Measurements from ENCODE around the gene DAPK1. TPM values are rescaled to one million over a fixed set of nuclear protein-coding genes. Genes with fewer than 3 reads are reported as not detected.

The DAPK1 gene
- total RNA-seq, 1 donor from 2014 or later, result 17.8 TPM

DNA sequence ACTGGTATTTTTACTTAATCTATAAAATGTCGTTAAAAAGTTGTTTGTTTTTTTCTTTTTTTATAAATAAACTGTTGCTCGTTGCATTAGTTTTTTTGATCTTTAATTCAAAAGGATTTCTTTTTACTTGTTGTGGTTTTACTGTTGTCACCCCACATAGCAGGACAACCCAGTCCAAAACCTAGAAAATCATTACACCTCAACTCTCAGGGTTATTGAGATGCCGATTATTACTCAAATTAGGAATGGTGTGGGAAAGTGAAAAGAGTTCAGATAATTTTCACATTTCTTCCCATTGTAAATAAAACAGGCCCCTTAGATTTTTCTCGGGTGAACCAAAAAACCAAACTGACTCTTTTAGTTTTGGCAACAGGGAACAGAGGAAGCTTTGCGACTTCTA, 210.9 kb downstream of the DAPK1 start:
- Histone ChIP-seq H3K36me3 (peaks cover 4 to 6% of the 10 kb centered on the region in 2 donors), H3K4me1 (peaks cover 0 to 5% of the 10 kb centered on the region in 2 donors), H3K9me3 (no peaks in the 10 kb centered on the region), H3K27ac (no peak overlapping the region), H3K4me3 (no peak overlapping the region), H3K27me3 (no peaks in the 10 kb centered on the region)
- intact Hi-C loops (cut with DNase I), result no loop called here
- TF ChIP-seq, protein P1, sequence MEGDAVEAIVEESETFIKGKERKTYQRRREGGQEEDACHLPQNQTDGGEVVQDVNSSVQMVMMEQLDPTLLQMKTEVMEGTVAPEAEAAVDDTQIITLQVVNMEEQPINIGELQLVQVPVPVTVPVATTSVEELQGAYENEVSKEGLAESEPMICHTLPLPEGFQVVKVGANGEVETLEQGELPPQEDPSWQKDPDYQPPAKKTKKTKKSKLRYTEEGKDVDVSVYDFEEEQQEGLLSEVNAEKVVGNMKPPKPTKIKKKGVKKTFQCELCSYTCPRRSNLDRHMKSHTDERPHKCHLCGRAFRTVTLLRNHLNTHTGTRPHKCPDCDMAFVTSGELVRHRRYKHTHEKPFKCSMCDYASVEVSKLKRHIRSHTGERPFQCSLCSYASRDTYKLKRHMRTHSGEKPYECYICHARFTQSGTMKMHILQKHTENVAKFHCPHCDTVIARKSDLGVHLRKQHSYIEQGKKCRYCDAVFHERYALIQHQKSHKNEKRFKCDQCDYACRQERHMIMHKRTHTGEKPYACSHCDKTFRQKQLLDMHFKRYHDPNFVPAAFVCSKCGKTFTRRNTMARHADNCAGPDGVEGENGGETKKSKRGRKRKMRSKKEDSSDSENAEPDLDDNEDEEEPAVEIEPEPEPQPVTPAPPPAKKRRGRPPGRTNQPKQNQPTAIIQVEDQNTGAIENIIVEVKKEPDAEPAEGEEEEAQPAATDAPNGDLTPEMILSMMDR (IDR thresholded peaks at IDR 0.05), result no peak
- DNase-seq (ENCODE audit: low spot score in 2 of 2), result no peak

DNA sequence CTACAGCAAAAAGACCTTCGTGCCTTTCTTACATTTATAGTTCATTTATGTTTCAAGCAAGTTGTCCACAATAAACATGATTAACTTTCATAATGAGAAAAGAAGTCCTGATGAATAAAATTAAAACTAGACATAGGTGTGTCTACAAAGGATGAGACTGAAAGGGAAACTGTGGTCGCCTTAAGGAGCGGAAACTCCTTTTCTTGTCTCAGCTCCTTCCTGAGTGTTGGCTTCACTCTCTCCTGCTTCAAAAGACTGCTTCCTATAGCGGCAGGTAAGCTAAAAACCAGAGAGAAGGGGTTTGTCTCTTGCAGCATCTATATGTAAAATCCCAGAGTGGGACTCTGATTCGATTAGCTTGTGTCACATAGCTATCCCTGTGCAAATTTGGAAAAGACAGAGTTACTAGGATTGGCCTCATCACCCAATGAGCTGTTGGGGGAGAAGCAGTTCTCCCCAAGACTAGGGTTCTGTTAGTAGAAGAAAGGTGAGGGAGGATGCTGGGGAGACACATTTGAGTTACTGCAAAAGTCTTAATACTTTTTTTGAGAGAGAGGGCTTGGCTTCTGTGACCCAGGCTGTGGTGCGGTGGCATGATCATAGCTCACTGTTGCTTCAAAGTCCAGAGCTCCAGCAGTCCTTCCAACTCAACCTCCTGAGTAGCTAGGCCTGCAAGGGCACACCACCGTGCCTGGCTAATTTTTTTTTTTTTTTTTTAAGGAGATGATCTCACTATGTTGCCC, 211.5 kb downstream of the DAPK1 start:
- Histone ChIP-seq H3K27me3 (no peaks in the 10 kb centered on the region), H3K4me1 (peaks cover 0 to 7% of the 10 kb centered on the region in 2 donors), H3K27ac (no peak overlapping the region), H3K9me3 (no peaks in the 10 kb centered on the region), H3K36me3 (peaks cover 4 to 6% of the 10 kb centered on the region in 2 donors), H3K4me3 (no peak overlapping the region)
- TF ChIP-seq, protein P1 (IDR thresholded peaks at IDR 0.05), result no peak
- intact Hi-C loops (cut with DNase I), result no loop called here
- DNase-seq (ENCODE audit: low spot score in 2 of 2), result no peak

DNA sequence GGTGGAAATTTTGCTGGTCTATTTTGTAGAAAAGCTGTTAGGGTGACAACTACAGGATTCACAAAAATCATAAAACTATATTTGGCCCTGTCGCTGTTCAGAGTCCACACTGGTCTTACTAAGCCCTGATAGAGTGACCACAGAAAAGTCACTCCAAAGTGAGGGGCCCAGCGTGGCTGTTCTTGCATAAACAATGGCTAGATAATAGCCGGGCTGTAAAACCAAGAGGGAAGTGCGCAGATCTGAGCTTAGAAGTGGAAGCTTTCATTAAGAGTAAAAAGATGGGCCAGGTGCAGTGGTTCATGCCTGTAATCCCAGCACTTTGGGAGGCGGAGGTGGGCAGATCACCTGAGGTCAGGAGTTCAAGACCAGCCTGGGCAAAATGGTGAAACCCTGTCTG, 212.8 kb downstream of the DAPK1 start:
- Histone ChIP-seq H3K4me1 (peaks cover 0 to 14% of the 10 kb centered on the region in 2 donors), H3K27me3 (no peaks in the 10 kb centered on the region), H3K9me3 (no peaks in the 10 kb centered on the region), H3K36me3 (peaks cover 4 to 6% of the 10 kb centered on the region in 2 donors), H3K27ac (no peak overlapping the region), H3K4me3 (no peak overlapping the region)
- intact Hi-C loops (cut with DNase I), result loop anchor here (5.0 to 10.0 kb wide), 2 partner anchors 1428 to 1966 kb away; partner anchors contain the start of genes AGTPBP1 and ISCA1
- DNase-seq (ENCODE audit: low spot score in 2 of 2), result no peak
- TF ChIP-seq, protein P1 (IDR thresholded peaks at IDR 0.05), result no peak

DNA sequence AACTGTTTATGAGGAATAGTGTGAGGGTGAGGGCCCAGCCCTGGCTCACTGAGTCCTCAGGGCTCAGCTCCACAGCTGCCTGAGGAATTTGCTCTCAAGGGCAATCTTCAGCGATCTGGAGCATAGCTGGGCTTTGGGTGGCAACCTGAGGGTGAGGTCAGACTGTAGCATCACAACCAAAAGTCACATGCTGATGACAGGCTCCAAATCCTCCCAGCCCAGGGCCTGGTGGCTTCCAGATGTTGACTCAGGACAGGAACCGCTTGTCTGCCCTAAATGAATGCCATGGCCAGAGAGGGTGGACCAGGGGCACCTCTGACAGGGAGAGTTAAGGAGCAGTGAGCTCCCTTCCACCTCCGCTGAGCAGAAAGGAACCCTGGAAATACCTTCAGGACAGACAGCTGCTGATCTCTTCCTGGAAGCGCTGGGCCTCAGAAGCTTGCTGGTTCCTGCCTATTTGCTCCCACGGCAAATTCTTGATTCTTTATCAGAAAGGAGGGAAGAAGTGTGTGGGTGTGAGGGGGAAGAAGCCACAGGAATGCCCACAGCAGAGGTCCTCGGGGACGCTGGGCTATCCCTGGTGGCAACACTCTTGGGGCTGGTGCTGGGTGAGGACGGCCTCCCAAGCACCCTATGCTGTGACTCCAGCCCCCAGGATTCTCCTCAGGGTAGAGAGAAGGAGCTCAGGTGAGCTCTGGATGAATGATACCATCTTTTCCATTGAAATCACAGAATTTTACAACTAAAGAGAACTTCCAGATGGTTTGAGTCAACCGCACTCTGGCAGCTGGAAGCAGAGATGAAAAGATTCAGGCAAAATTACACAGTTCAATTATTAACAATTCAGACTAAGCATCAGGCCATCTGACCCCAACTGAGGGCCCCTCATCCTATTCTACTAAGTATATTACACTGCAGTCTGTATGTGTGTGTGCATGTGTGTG, 214.5 kb downstream of the DAPK1 start:
- peak overlapping the region; percentile 48 to 56 for H3K27ac ChIP-seq
- peak in 1 of 2 donors; percentile 36 for DNase-seq (ENCODE audit: low spot score in 2 of 2)
- H3K36me3 ChIP-seq, result no peaks in the 10 kb centered on the region
- peaks cover 0 to 14% of the 10 kb centered on the region in 2 donors for H3K4me1 ChIP-seq
- no peak overlapping the region for H3K4me3 ChIP-seq
- intact Hi-C loops (cut with DNase I), result loop anchor here (5.0 to 10.0 kb wide), 2 partner anchors 1430 to 1967 kb away; partner anchors contain the start of genes AGTPBP1 and ISCA1
- no peaks in the 10 kb centered on the region for H3K27me3 ChIP-seq
- H3K9me3 ChIP-seq, result no peaks in the 10 kb centered on the region
- TF ChIP-seq, protein P1 (IDR thresholded peaks at IDR 0.05), result no peak

DNA sequence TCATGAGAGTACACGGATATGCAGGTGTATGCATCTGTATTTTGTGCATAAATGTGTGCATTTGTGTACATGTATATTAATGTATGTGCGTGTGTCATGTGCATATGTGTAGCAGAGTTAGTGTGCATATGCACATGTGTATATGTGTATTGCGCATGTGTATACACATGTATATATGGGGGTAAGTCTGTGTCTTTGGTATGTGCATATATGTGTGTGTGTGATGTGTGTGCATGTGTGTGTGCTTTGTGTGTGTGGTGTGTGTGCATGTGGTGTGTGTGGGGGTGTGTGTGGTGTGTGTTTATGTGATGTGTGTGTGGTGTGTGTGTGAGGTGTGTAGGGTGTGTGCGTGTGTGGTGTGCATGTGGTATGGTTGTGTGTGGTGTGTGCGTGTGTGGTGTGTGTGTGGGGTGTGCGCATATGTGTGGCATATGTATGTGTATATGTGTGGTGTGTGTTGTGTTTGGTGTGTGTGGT, 215.2 kb downstream of the DAPK1 start:
- TF ChIP-seq, protein P1 (IDR thresholded peaks at IDR 0.05), result no peak
- H3K9me3 ChIP-seq, result no peaks in the 10 kb centered on the region

More for the DNA sequence above, 215.2 kb downstream of the DAPK1 start:
- Histone ChIP-seq H3K4me3 (no peak overlapping the region), H3K27me3 (no peaks in the 10 kb centered on the region), H3K36me3 (no peaks in the 10 kb centered on the region), H3K4me1 (peaks cover 0 to 14% of the 10 kb centered on the region in 2 donors), H3K27ac (peak overlapping the region; percentile 64 to 78)
- intact Hi-C loops (cut with DNase I), result loop anchor here (1.0 to 10.0 kb wide), 3 partner anchors 13 to 1968 kb away; partner anchors contain the start of genes AGTPBP1, CTSL and ISCA1
- DNase-seq (ENCODE audit: low spot score in 2 of 2), result no peak
